Measurements from ENCODE around the gene CGREF1.
A peak's percentile ranks its signal among the peaks of the same experiment; 100 is the strongest.

DNA sequence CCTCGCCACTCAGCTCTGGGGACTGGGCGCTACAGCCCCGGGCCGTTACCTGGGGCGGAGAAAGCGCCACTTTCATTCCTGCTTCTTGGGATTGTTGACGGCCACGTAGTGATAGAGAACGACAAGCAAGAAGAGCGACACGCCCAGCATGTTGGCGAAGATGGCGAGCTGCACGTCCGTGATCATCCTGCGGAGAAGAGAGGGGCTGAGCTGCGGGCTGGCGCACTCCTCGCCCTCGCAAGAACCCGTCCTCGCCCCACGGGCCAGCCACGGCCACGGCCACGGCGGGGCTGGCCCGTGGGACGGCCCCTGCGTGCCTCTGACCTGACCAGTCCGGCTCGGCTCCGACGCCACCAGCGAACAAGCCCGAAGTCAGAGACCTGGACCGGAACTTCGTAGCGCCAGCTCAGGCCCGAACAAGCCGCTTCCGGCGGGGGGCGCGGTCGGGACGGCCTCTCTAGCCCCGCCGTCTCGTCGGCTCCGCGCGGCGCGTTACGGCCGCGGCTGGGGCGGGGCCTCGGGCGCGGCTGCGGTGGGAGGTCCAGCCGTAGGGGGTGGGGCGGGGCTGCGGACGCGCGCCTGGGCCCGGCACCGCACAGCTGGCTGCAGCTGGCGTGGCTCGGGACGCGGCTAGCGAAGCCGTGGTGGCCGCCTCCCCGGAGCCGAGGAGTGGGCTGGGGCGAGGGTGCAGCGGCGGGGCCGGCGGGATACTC lies 47.5 kb downstream of the CGREF1 start, which contains the start of gene OST4:
- TF ChIP-seq, protein P1, sequence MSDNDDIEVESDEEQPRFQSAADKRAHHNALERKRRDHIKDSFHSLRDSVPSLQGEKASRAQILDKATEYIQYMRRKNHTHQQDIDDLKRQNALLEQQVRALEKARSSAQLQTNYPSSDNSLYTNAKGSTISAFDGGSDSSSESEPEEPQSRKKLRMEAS (IDR thresholded peaks at IDR 0.05; ENCODE audit: low read depth): peak; percentile 72
- TF ChIP-seq, protein P2, sequence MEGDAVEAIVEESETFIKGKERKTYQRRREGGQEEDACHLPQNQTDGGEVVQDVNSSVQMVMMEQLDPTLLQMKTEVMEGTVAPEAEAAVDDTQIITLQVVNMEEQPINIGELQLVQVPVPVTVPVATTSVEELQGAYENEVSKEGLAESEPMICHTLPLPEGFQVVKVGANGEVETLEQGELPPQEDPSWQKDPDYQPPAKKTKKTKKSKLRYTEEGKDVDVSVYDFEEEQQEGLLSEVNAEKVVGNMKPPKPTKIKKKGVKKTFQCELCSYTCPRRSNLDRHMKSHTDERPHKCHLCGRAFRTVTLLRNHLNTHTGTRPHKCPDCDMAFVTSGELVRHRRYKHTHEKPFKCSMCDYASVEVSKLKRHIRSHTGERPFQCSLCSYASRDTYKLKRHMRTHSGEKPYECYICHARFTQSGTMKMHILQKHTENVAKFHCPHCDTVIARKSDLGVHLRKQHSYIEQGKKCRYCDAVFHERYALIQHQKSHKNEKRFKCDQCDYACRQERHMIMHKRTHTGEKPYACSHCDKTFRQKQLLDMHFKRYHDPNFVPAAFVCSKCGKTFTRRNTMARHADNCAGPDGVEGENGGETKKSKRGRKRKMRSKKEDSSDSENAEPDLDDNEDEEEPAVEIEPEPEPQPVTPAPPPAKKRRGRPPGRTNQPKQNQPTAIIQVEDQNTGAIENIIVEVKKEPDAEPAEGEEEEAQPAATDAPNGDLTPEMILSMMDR (IDR thresholded peaks at IDR 0.05): peak; percentile 8; the same call in 1 of the 2 replicates
- TF ChIP-seq RFX5 (IDR thresholded peaks at IDR 0.05; ENCODE audit: low read length): no peak
- no peak for TF ChIP-seq RAD21 (IDR thresholded peaks at IDR 0.05; ENCODE audit: low read length)
- no peak for TF ChIP-seq EZH2phosphoT487 (IDR thresholded peaks at IDR 0.05; ENCODE audit: borderline replicate concordance, low read depth)
- TF ChIP-seq, protein P3, sequence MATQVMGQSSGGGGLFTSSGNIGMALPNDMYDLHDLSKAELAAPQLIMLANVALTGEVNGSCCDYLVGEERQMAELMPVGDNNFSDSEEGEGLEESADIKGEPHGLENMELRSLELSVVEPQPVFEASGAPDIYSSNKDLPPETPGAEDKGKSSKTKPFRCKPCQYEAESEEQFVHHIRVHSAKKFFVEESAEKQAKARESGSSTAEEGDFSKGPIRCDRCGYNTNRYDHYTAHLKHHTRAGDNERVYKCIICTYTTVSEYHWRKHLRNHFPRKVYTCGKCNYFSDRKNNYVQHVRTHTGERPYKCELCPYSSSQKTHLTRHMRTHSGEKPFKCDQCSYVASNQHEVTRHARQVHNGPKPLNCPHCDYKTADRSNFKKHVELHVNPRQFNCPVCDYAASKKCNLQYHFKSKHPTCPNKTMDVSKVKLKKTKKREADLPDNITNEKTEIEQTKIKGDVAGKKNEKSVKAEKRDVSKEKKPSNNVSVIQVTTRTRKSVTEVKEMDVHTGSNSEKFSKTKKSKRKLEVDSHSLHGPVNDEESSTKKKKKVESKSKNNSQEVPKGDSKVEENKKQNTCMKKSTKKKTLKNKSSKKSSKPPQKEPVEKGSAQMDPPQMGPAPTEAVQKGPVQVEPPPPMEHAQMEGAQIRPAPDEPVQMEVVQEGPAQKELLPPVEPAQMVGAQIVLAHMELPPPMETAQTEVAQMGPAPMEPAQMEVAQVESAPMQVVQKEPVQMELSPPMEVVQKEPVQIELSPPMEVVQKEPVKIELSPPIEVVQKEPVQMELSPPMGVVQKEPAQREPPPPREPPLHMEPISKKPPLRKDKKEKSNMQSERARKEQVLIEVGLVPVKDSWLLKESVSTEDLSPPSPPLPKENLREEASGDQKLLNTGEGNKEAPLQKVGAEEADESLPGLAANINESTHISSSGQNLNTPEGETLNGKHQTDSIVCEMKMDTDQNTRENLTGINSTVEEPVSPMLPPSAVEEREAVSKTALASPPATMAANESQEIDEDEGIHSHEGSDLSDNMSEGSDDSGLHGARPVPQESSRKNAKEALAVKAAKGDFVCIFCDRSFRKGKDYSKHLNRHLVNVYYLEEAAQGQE (IDR thresholded peaks at IDR 0.05; ENCODE audit: low read depth, low read length): 0 out of 2 replicates have a peak, but pooled peaks have one; percentile 54
- no peak for TF ChIP-seq NFIC (IDR thresholded peaks at IDR 0.05; ENCODE audit: borderline replicate concordance)
- no peak for TF ChIP-seq JUND (IDR thresholded peaks at IDR 0.05)
- peak; percentile 92 for TF ChIP-seq SIN3A (IDR thresholded peaks at IDR 0.05; ENCODE audit: borderline replicate concordance, low read depth, low read length)
- peak; percentile 91 for TF ChIP-seq GABPA (IDR thresholded peaks at IDR 0.05; ENCODE audit: low read depth)
- TF ChIP-seq POLR2AphosphoS5 (IDR thresholded peaks at IDR 0.05; ENCODE audit: low read depth, low read length): peak; percentile 94
- TF ChIP-seq, protein P4, sequence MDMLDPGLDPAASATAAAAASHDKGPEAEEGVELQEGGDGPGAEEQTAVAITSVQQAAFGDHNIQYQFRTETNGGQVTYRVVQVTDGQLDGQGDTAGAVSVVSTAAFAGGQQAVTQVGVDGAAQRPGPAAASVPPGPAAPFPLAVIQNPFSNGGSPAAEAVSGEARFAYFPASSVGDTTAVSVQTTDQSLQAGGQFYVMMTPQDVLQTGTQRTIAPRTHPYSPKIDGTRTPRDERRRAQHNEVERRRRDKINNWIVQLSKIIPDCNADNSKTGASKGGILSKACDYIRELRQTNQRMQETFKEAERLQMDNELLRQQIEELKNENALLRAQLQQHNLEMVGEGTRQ (IDR thresholded peaks at IDR 0.05; ENCODE audit: borderline replicate concordance, low read depth, low read length): no peak
- TF ChIP-seq GATA2 (CRISPR knock-in tag; IDR thresholded peaks at IDR 0.05): no peak

All from SK-N-SH (cell line).